ENCODE data around the gene PEAK1.
"Not testable (repeated sequence)": the region's sequence is repeated elsewhere in the genome, so short reads cannot be mapped to it uniquely, and the experiment has no call there.

Gene PEAK1

DNA sequence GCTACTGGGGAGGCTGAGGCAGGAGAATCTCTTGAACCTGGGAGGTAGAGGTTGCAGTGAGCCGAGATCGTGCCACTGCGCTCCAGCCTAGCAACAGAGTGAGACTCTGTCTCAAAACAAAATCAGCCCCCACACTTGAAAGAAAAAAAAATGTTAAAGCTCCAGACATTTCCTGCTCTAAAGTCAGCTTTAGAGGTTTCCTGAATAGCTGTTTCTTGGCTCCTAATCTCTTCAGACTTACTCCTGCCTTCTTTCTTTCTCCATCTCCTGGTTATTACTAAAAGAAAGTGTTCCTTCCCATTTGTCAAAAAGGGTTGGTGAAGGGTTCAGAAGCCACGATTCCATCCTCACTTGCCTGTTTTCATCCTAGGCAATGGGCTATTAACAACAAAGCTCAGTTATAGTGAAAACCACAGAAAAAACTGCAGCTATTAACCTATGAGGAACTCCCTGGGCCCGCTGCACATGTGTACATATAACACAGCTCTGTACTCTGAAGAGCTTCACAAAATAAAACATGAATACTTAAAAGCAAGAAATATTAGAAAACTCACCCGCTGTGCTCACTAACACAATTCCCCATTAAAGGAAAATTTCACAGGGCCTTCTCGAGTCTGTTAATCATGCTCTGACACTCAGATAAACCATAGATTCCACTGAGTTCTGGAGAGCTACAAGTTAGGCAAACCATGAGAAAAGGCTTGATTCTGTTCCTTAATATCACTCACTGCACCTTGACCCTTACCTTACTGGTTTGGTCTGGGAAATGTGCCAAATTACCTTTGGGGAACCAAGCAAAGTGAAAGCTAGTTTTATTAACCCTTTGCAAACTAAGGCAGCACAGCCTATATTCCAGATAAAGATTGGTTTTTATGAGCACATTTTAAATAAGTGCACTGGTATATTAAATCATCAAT lies 259.1 kb downstream of the PEAK1 start:
- Histone ChIP-seq H3K9ac (ENCODE audit: low read length) (no peak overlapping the region), H3K27ac (ENCODE audit: low read depth, low read length) (no peak overlapping the region), H3K36me3 (ENCODE audit: insufficient read depth, low read length) (peaks cover 16% of the 10 kb centered on the region), H3K4me1 (ENCODE audit: insufficient read depth, low read length) (no peaks in the 10 kb centered on the region), H3K27me3 (ENCODE audit: control insufficient read depth in 1 of 2, insufficient read depth in 2 of 2, low read length in 2 of 2) (no peaks in the 10 kb centered on the region), H3K9me3 (ENCODE audit: low read length) (no peaks in the 10 kb centered on the region), H3K4me3 (ENCODE audit: low read depth in 1 of 2, low read length in 2 of 2) (no peak overlapping the region)

- H3K4me1 ChIP-seq (ENCODE audit: insufficient read depth, low read length); H3K27me3 ChIP-seq (ENCODE audit: control insufficient read depth in 1 of 2, insufficient read depth in 2 of 2, low read length in 2 of 2); H3K9ac ChIP-seq (ENCODE audit: low read length); H3K9me3 ChIP-seq (ENCODE audit: low read length); H3K4me3 ChIP-seq (ENCODE audit: low read depth in 1 of 2, low read length in 2 of 2); H3K27ac ChIP-seq (ENCODE audit: low read depth, low read length): not testable (repeated sequence)
- peaks cover 16% of the 10 kb centered on the region for H3K36me3 ChIP-seq (ENCODE audit: insufficient read depth, low read length)
These were observed 263.9 kb downstream of the PEAK1 start for GRCh38 chr15:77156000-77156399.

- Histone ChIP-seq H3K36me3 (ENCODE audit: insufficient read depth, low read length) (no peaks in the 10 kb centered on the region), H3K4me1 (ENCODE audit: insufficient read depth, low read length) (no peaks in the 10 kb centered on the region), H3K27ac (ENCODE audit: low read depth, low read length) (no peak overlapping the region), H3K9ac (ENCODE audit: low read length) (no peak overlapping the region), H3K4me3 (ENCODE audit: low read depth in 1 of 2, low read length in 2 of 2) (no peak overlapping the region), H3K27me3 (ENCODE audit: control insufficient read depth in 1 of 2, insufficient read depth in 2 of 2, low read length in 2 of 2) (no peaks in the 10 kb centered on the region), H3K9me3 (ENCODE audit: low read length) (no peaks in the 10 kb centered on the region)
These were observed 271.7 kb downstream of the PEAK1 start for GRCh38 chr15:77148191-77148590.

- Histone ChIP-seq H3K27me3 (ENCODE audit: control insufficient read depth in 1 of 2, insufficient read depth in 2 of 2, low read length in 2 of 2) (no peaks in the 10 kb centered on the region), H3K9ac (ENCODE audit: low read length) (no peak overlapping the region), H3K36me3 (ENCODE audit: insufficient read depth, low read length) (no peaks in the 10 kb centered on the region), H3K27ac (ENCODE audit: low read depth, low read length) (no peak overlapping the region), H3K4me1 (ENCODE audit: insufficient read depth, low read length) (no peaks in the 10 kb centered on the region), H3K9me3 (ENCODE audit: low read length) (no peaks in the 10 kb centered on the region), H3K4me3 (ENCODE audit: low read depth in 1 of 2, low read length in 2 of 2) (no peak overlapping the region)
These were observed 274.5 kb downstream of the PEAK1 start for GRCh38 chr15:77145370-77145769.

DNA sequence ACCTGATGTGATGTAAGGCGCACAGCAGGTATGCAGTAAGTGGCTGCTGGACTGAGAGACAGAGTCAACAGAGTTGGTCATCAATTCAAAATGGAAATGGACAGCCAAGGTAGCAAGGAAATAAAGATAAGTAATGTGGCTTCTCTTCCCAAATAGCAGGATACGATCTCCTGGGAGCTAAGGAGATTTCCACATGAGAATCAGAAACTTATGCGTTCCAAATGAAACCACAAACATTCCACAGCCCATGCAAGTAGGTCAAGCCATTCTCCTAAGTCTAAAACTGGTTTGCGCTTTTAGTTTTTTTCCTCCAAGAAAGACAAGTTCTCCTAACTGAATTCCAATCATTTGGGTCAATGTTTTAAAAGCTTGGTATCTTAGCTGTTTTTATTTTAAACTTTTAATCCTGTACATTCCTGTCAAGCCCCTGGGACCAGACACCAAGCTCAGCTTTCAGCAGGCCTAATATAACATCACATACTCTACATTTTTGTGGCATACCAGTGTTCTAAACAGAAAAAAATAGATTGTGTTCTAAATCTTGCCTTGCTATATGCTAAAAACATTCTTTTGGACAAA lies 275.3 kb downstream of the PEAK1 start:
- Histone ChIP-seq H3K36me3 (ENCODE audit: insufficient read depth, low read length) (no peaks in the 10 kb centered on the region), H3K9ac (ENCODE audit: low read length) (no peak overlapping the region), H3K27me3 (ENCODE audit: control insufficient read depth in 1 of 2, insufficient read depth in 2 of 2, low read length in 2 of 2) (no peaks in the 10 kb centered on the region), H3K4me3 (ENCODE audit: low read depth in 1 of 2, low read length in 2 of 2) (no peak overlapping the region), H3K27ac (ENCODE audit: low read depth, low read length) (no peak overlapping the region), H3K9me3 (ENCODE audit: low read length) (no peaks in the 10 kb centered on the region), H3K4me1 (ENCODE audit: insufficient read depth, low read length) (no peaks in the 10 kb centered on the region)

DNA sequence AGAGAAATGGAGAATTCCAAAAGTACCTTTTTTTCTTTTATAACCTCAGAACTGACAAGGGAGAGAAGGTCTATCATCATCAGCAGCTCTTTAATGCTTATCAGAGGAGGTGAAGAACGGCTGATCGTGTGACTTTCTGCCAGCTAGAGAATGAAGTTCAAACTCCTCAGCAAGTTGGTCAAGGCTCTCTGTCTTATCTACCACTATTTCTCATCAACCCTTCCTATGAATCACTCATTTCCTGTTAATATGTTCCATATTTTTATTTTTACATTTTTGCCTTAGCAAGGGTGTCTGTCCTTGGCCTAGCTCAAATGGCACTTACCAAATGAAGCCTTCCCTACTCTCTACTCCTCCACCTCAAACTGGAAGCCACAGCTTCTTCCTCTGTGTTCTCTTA lies 275.9 kb downstream of the PEAK1 start:
- no peaks in the 10 kb centered on the region for H3K4me1 ChIP-seq (ENCODE audit: insufficient read depth, low read length)
- H3K27me3 ChIP-seq (ENCODE audit: control insufficient read depth in 1 of 2, insufficient read depth in 2 of 2, low read length in 2 of 2): no peaks in the 10 kb centered on the region
- H3K9ac ChIP-seq (ENCODE audit: low read length): no peak overlapping the region
- no peaks in the 10 kb centered on the region for H3K9me3 ChIP-seq (ENCODE audit: low read length)
- no peaks in the 10 kb centered on the region for H3K36me3 ChIP-seq (ENCODE audit: insufficient read depth, low read length)
- no peak overlapping the region for H3K4me3 ChIP-seq (ENCODE audit: low read depth in 1 of 2, low read length in 2 of 2)
- no peak overlapping the region for H3K27ac ChIP-seq (ENCODE audit: low read depth, low read length)

DNA sequence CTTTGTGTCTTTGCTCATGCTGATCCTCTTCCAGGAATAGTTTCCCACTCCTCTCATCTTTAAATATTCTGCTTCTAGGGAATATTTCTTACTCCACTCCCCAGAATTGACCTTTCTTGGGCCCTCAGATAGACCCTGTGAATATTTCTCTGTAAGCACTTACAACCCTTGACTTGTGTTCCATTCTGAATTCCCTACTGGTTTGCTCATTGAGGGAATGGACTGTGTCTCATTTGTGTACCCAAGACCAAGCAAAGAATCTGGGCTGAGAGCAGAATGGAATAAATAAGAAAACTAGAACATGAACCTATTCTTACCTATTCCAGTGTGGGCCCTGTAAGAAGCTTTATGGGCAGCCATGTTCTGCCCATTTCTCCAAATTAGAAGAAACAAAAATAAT lies 276.3 kb downstream of the PEAK1 start:
- H3K27me3 ChIP-seq (ENCODE audit: control insufficient read depth in 1 of 2, insufficient read depth in 2 of 2, low read length in 2 of 2): no peaks in the 10 kb centered on the region
- H3K27ac ChIP-seq (ENCODE audit: low read depth, low read length): no peak overlapping the region
- H3K9ac ChIP-seq (ENCODE audit: low read length): no peak overlapping the region
- H3K4me3 ChIP-seq (ENCODE audit: low read depth in 1 of 2, low read length in 2 of 2): no peak overlapping the region
- H3K36me3 ChIP-seq (ENCODE audit: insufficient read depth, low read length): no peaks in the 10 kb centered on the region
- no peaks in the 10 kb centered on the region for H3K9me3 ChIP-seq (ENCODE audit: low read length)
- no peaks in the 10 kb centered on the region for H3K4me1 ChIP-seq (ENCODE audit: insufficient read depth, low read length)

- Histone ChIP-seq H3K9me3 (ENCODE audit: low read length) (no peaks in the 10 kb centered on the region), H3K9ac (ENCODE audit: low read length) (no peak overlapping the region), H3K4me1 (ENCODE audit: insufficient read depth, low read length) (no peaks in the 10 kb centered on the region), H3K4me3 (ENCODE audit: low read depth in 1 of 2, low read length in 2 of 2) (no peak overlapping the region), H3K27ac (ENCODE audit: low read depth, low read length) (no peak overlapping the region), H3K36me3 (ENCODE audit: insufficient read depth, low read length) (no peaks in the 10 kb centered on the region), H3K27me3 (ENCODE audit: control insufficient read depth in 1 of 2, insufficient read depth in 2 of 2, low read length in 2 of 2) (no peaks in the 10 kb centered on the region)
These were observed 276.7 kb downstream of the PEAK1 start for GRCh38 chr15:77143191-77143590.

GRCh38 chr15:77140220-77140619 lies 279.7 kb downstream of the PEAK1 start:
- H3K36me3 ChIP-seq (ENCODE audit: insufficient read depth, low read length): no peaks in the 10 kb centered on the region
- no peak overlapping the region for H3K4me3 ChIP-seq (ENCODE audit: low read depth in 1 of 2, low read length in 2 of 2)
- no peaks in the 10 kb centered on the region for H3K9me3 ChIP-seq (ENCODE audit: low read length)
- no peaks in the 10 kb centered on the region for H3K4me1 ChIP-seq (ENCODE audit: insufficient read depth, low read length)
- no peaks in the 10 kb centered on the region for H3K27me3 ChIP-seq (ENCODE audit: control insufficient read depth in 1 of 2, insufficient read depth in 2 of 2, low read length in 2 of 2)
- no peak overlapping the region for H3K9ac ChIP-seq (ENCODE audit: low read length)
- H3K27ac ChIP-seq (ENCODE audit: low read depth, low read length): no peak overlapping the region

DNA sequence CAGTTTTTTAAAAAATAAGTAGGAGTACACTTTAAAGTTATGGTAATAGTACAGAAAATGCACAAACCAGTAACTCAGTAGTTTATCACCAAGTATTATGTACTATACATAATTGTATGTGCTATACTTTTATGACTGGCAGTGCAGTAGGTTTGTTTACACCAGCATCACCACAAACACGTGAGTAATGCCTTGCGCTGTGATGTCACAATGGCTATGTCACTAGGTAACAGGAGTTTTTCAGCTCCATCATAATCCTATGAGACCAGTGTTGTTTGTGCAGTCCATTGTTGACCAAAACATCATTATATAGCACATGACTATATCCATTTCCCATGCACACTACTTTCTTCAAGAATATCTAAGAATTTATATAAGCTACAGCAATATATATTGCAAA lies 280.6 kb downstream of the PEAK1 start:
- H3K27me3 ChIP-seq (ENCODE audit: control insufficient read depth in 1 of 2, insufficient read depth in 2 of 2, low read length in 2 of 2): no peaks in the 10 kb centered on the region
- no peaks in the 10 kb centered on the region for H3K36me3 ChIP-seq (ENCODE audit: insufficient read depth, low read length)
- no peak overlapping the region for H3K9ac ChIP-seq (ENCODE audit: low read length)
- no peak overlapping the region for H3K4me3 ChIP-seq (ENCODE audit: low read depth in 1 of 2, low read length in 2 of 2)
- H3K9me3 ChIP-seq (ENCODE audit: low read length): no peaks in the 10 kb centered on the region
- no peaks in the 10 kb centered on the region for H3K4me1 ChIP-seq (ENCODE audit: insufficient read depth, low read length)
- no peak overlapping the region for H3K27ac ChIP-seq (ENCODE audit: low read depth, low read length)

- Histone ChIP-seq H3K9me3 (ENCODE audit: low read length) (no peaks in the 10 kb centered on the region), H3K27me3 (ENCODE audit: control insufficient read depth in 1 of 2, insufficient read depth in 2 of 2, low read length in 2 of 2) (no peaks in the 10 kb centered on the region), H3K4me3 (ENCODE audit: low read depth in 1 of 2, low read length in 2 of 2) (no peak overlapping the region), H3K27ac (ENCODE audit: low read depth, low read length) (no peak overlapping the region), H3K36me3 (ENCODE audit: insufficient read depth, low read length) (peaks cover 3% of the 10 kb centered on the region), H3K9ac (ENCODE audit: low read length) (no peak overlapping the region), H3K4me1 (ENCODE audit: insufficient read depth, low read length) (no peaks in the 10 kb centered on the region)
These were observed 281.8 kb downstream of the PEAK1 start for GRCh38 chr15:77138167-77138522.

DNA sequence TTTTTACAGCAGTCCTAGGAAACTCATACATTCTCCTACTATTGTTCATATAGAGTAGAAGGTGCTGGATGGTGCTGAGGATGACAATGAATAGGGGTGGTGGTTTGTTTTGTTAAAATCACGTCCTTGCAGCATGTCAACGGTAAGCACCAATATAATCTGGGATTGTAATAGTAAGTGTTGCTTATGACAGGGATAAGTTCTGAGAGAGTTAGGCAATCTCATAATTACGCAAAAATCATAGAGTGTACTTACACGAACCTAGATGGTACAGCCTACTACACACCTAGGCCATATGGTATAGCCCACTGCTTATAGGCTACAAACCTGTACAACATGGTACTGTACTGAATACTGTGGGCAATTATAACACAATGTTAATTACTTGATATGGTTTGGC lies 284.7 kb downstream of the PEAK1 start:
- Histone ChIP-seq H3K9me3 (ENCODE audit: low read length) (no peaks in the 10 kb centered on the region), H3K27me3 (ENCODE audit: control insufficient read depth in 1 of 2, insufficient read depth in 2 of 2, low read length in 2 of 2) (no peaks in the 10 kb centered on the region), H3K27ac (ENCODE audit: low read depth, low read length) (no peak overlapping the region), H3K36me3 (ENCODE audit: insufficient read depth, low read length) (peaks cover 10% of the 10 kb centered on the region), H3K4me3 (ENCODE audit: low read depth in 1 of 2, low read length in 2 of 2) (no peak overlapping the region), H3K9ac (ENCODE audit: low read length) (no peak overlapping the region), H3K4me1 (ENCODE audit: insufficient read depth, low read length) (no peaks in the 10 kb centered on the region)
